Chondrocyte (in vitro differentiated cells): ENCODE measurements around the gene GABRG3. TPM values are rescaled to one million over a fixed set of nuclear protein-coding genes. Genes with fewer than 3 reads are reported as not detected.

Experiments
- DNase-seq: peaks from one replicate; pipeline ENCODE4 v3.0.0; 2021; ENCODE audit warnings: mixed read lengths, low spot score
- H3K27ac Mint-ChIP-seq: one replicate; pipeline ENCODE4 v1.8.0; 2021; ENCODE audit warnings: mild to moderate bottlenecking, moderate library complexity, mixed read lengths; ENCODE audit not compliant: unreplicated experiment
- H3K27me3 Mint-ChIP-seq: 2 replicates; pipeline ENCODE4 v1.8.0; 2021; ENCODE audit warnings: low read depth, mixed read lengths
- H3K36me3 Mint-ChIP-seq: 2 replicates; pipeline ENCODE4 v1.8.0; 2021; ENCODE audit warnings: low read depth, mixed read lengths
- H3K4me1 Mint-ChIP-seq: 2 replicates; pipeline ENCODE4 v1.8.0; 2021; ENCODE audit warnings: low read depth, mild to moderate bottlenecking, mixed read lengths
- H3K4me3 Mint-ChIP-seq: one replicate; pipeline ENCODE4 v1.8.0; 2021; ENCODE audit warnings: mild to moderate bottlenecking, moderate library complexity, mixed read lengths; ENCODE audit not compliant: unreplicated experiment
- H3K9me3 Mint-ChIP-seq: 2 replicates; pipeline ENCODE4 v1.8.0; 2021; ENCODE audit warnings: low read depth, mixed read lengths
- CTCF ChIP-seq: fragments of 200-600 bp; sonication (generic); IDR thresholded peaks from 2 replicates; pipeline ENCODE4 v1.5.0; 2021; ENCODE audit warnings: antibody characterized with exemption, mild to moderate bottlenecking, moderate library complexity
- total RNA-seq: library from RNA; stranded (reverse); gene quantifications from 3 replicates; pipeline ENCODE4 v1.2.1, GENCODE V29; 2021

GABRG3 gene
- total RNA-seq, 1 donor from 2014 or later, result not detected

GRCh38 chr15:27125185-27125584 is 154.2 kb downstream of the GABRG3 start:
- H3K4me1 Mint-ChIP-seq, result peaks cover 16% of the 10 kb centered on the region
- H3K36me3 Mint-ChIP-seq, result no peaks in the 10 kb centered on the region
- H3K27me3 Mint-ChIP-seq, result no peaks in the 10 kb centered on the region
- DNase-seq, result no peak
- TF ChIP-seq CTCF, result no peak
- H3K9me3 Mint-ChIP-seq, result peaks cover 4% of the 10 kb centered on the region
- H3K4me3 Mint-ChIP-seq, result no peak overlapping the region
- H3K27ac Mint-ChIP-seq, result no peak overlapping the region

GRCh38 chr15:27126449-27126848 is 155.5 kb downstream of the GABRG3 start:
- TF ChIP-seq CTCF, result no peak
- Mint-ChIP-seq H3K9me3 (peaks cover 13% of the 10 kb centered on the region), H3K27me3 (no peaks in the 10 kb centered on the region), H3K4me3 (no peak overlapping the region), H3K27ac (no peak overlapping the region), H3K36me3 (no peaks in the 10 kb centered on the region), H3K4me1 (peaks cover 4% of the 10 kb centered on the region)
- DNase-seq, result no peak

GRCh38 chr15:27127815-27128570 is 157.0 kb downstream of the GABRG3 start:
- no peaks in the 10 kb centered on the region for H3K36me3 Mint-ChIP-seq
- peaks cover 13% of the 10 kb centered on the region for H3K9me3 Mint-ChIP-seq
- TF ChIP-seq CTCF, result no peak
- no peak for DNase-seq
- H3K27ac Mint-ChIP-seq, result no peak overlapping the region
- H3K4me3 Mint-ChIP-seq, result no peak overlapping the region
- H3K27me3 Mint-ChIP-seq, result no peaks in the 10 kb centered on the region
- no peaks in the 10 kb centered on the region for H3K4me1 Mint-ChIP-seq

- no peaks in the 10 kb centered on the region for H3K36me3 Mint-ChIP-seq
- peaks cover 1% of the 10 kb centered on the region for H3K27me3 Mint-ChIP-seq
- peaks cover 4% of the 10 kb centered on the region for H3K4me1 Mint-ChIP-seq
- no peak overlapping the region for H3K4me3 Mint-ChIP-seq
- DNase-seq, result no peak
- H3K27ac Mint-ChIP-seq, result no peak overlapping the region
- TF ChIP-seq CTCF, result no peak
- peaks cover 13% of the 10 kb centered on the region for H3K9me3 Mint-ChIP-seq
Observed at GRCh38 chr15:27133249-27133648, 162.3 kb downstream of the GABRG3 start.

- Mint-ChIP-seq H3K4me1 (peaks cover 4% of the 10 kb centered on the region), H3K4me3 (no peak overlapping the region), H3K27me3 (peaks cover 1% of the 10 kb centered on the region), H3K27ac (no peak overlapping the region), H3K9me3 (peaks cover 13% of the 10 kb centered on the region), H3K36me3 (no peaks in the 10 kb centered on the region)
- TF ChIP-seq CTCF, result no peak
- no peak for DNase-seq
Observed at GRCh38 chr15:27134481-27134880, 163.5 kb downstream of the GABRG3 start.
